Mucosa of stomach (tissue), 1 donor: ENCODE results near the gene ACAD8.

Experiments
- H3K27me3 ChIP-seq: one replicate; pipeline ENCODE4 v1.7.0; 2013; ENCODE audit warnings: mild to moderate bottlenecking, low read length; ENCODE audit not compliant: control insufficient read depth, insufficient read depth
- H3K36me3 ChIP-seq: one replicate; pipeline ENCODE4 v1.7.0; 2013; ENCODE audit warnings: low read length; ENCODE audit not compliant: control insufficient read depth, insufficient read depth
- H3K4me1 ChIP-seq: one replicate; pipeline ENCODE4 v1.7.0; 2013; ENCODE audit warnings: mild to moderate bottlenecking, low read length; ENCODE audit not compliant: control insufficient read depth, insufficient read depth
- H3K4me3 ChIP-seq: one replicate; pipeline ENCODE4 v1.7.0; 2013; ENCODE audit warnings: low read length
- H3K9ac ChIP-seq: one replicate; pipeline ENCODE4 v1.7.0; 2013; ENCODE audit warnings: mild to moderate bottlenecking, low read length, moderate library complexity
- H3K9me3 ChIP-seq: one replicate; pipeline ENCODE4 v1.7.0; 2013; ENCODE audit warnings: mild to moderate bottlenecking, low read length, moderate library complexity; ENCODE audit not compliant: control insufficient read depth
- donor health status: Pancreatic carcinoma.

ACAD8 gene

GRCh38 chr11:134253188-134253993, at the start of gene ACAD8, which contains the start of gene THYN1:
Gene ACAD8 (plus strand): TSS chr11:134253568. CDS start chr11:134253601, 33 bp downstream.
Gene THYN1 (minus strand): TSS chr11:134253352. CDS start chr11:134252882, 470 bp downstream.
- no peaks in the 10 kb centered on the region for H3K9me3 ChIP-seq
- H3K9ac ChIP-seq: peak within 1 kb of the TSS; percentile 81
- no peaks in the 10 kb centered on the region for H3K27me3 ChIP-seq
- H3K4me1 ChIP-seq: peaks cover 13% of the 10 kb centered on the region
- peak within 1 kb of the TSS; percentile 99 for H3K4me3 ChIP-seq
- H3K36me3 ChIP-seq: no peaks in the 10 kb centered on the region

- Histone ChIP-seq H3K4me1 (no peaks in the 10 kb centered on the region), H3K9me3 (no peaks in the 10 kb centered on the region), H3K27me3 (no peaks in the 10 kb centered on the region), H3K4me3 (no peak overlapping the region), H3K36me3 (no peaks in the 10 kb centered on the region), H3K9ac (no peak overlapping the region)
Measured at GRCh38 chr11:134205729-134206128, 47.6 kb upstream of the ACAD8 start.

DNA sequence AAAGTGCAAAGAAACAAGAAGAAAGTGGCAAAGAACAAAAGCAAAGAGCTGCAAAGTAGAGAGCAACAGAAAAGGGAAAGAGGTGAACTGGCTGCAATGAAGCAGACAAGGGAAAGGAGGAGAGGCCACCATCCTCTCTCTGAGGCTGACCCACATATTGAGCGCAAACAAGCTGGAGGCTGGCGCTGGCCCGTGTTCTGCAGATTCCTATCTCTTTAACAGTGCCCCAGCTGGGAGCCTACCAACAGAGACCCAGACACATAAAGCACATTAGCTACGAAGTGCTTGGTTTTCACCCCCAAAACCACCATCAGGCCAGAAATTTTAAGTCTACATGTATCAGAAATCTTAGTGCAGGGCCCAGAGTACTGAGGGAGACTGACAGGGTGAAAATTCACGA, 47.2 kb upstream of the ACAD8 start:
- H3K9me3 ChIP-seq: no peaks in the 10 kb centered on the region
- H3K4me1 ChIP-seq: no peaks in the 10 kb centered on the region
- H3K27me3 ChIP-seq: no peaks in the 10 kb centered on the region
- no peak overlapping the region for H3K9ac ChIP-seq
- H3K36me3 ChIP-seq: no peaks in the 10 kb centered on the region
- H3K4me3 ChIP-seq: no peak overlapping the region

DNA sequence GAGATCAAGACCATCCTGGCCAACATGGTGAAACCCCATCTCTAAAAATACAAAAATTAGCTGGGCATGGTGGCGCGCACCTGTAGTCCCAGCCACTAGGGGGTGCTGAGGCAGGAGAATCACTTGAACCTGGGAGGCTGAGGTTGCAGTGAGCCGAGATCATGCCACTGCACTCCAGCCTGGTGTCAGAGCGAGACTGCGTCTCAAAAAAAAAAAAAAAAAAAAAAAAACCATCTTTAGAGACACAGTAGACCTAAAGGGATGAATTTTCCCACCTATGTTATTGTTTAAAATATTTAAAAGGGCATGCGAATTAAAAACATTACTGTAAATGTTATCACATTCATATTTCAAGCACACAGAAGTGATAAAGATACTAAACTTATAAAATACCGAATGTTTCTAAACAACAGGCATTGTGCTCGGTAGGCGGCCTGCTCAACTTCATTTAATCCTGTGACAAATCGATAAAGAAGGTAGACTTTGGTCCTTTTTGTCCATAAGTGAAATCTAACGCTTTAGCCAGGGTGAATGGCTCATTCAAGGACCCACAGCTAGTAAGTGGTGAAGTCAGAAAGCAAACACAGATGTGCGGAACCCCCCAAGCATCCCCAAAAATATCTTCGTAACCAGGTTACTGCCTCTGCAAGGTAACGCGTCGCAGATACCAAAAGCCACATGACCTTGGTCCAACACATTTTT, 45.7 kb upstream of the ACAD8 start:
- Histone ChIP-seq H3K9ac (no peak overlapping the region), H3K4me1 (no peaks in the 10 kb centered on the region), H3K9me3 (no peaks in the 10 kb centered on the region), H3K36me3 (no peaks in the 10 kb centered on the region), H3K4me3 (no peak overlapping the region), H3K27me3 (no peaks in the 10 kb centered on the region)

DNA sequence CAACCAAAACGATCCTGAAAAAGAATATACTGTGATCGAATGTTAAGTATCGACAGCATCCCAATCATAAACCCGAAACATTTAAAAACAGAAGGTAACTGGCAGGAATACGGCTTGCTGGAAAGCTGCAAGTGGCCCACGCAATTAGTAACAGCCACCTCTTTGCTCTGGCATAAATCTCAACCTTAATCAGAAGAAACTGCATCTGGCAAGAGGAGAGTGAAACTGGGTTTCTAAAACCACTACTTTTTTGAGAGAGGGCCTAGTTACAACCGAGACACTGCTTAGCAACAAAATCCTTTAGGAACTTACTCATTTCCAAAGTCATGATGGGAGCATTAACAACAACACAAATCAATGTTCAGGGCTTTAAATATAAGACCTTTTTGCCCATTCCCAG, 37.5 kb upstream of the ACAD8 start:
- H3K4me1 ChIP-seq: no peaks in the 10 kb centered on the region
- H3K9ac ChIP-seq: no peak overlapping the region
- H3K9me3 ChIP-seq: no peaks in the 10 kb centered on the region
- H3K27me3 ChIP-seq: no peaks in the 10 kb centered on the region
- H3K36me3 ChIP-seq: no peaks in the 10 kb centered on the region
- H3K4me3 ChIP-seq: no peak overlapping the region

DNA sequence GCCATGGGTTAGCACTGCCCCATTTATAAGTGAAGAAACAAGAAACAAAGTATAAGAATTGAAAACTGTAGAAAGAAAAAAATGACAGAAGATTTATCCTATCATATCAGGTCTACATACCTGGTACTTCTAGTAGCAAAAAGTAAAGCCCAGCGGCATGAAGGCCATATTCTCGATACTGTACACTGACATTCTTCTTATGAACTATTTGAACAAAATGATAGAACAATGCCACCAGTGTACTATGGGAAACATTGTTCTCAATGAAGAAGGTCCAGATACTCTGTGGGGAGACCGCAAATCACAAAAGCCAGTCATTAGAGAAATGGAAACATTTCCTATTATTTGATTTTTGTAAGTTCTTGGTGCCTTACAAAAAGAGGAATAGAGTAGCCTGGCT, 36.6 kb upstream of the ACAD8 start:
- Histone ChIP-seq H3K36me3 (no peaks in the 10 kb centered on the region), H3K27me3 (no peaks in the 10 kb centered on the region), H3K9me3 (no peaks in the 10 kb centered on the region), H3K4me3 (no peak overlapping the region), H3K4me1 (no peaks in the 10 kb centered on the region), H3K9ac (no peak overlapping the region)

DNA sequence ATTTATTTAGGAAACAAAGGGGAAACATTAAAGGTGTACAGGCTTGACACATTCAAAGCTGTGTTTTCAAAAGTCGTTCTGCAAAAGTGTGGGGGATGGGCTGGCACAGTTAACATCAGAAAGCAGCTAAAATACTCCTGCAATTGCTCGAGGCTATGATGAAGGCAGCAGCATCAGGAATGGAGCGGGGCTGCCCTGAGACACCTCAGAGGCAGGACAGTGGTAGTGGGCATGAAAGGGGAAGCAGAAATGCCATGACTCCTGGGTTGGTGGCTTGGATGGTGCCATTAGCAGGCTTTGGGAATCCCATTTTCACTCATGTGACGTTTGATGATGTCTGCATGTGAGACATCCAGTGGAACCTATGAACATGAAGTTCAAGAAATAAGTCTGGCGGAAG, 30.2 kb upstream of the ACAD8 start:
- H3K4me3 ChIP-seq: peak overlapping the region; percentile 90
- no peaks in the 10 kb centered on the region for H3K9me3 ChIP-seq
- H3K9ac ChIP-seq: peak overlapping the region; percentile 78
- H3K27me3 ChIP-seq: no peaks in the 10 kb centered on the region
- peaks cover 6% of the 10 kb centered on the region for H3K4me1 ChIP-seq
- H3K36me3 ChIP-seq: no peaks in the 10 kb centered on the region

GRCh38 chr11:134223836-134224709, 29.3 kb upstream of the ACAD8 start, which contains the start of the genes NCAPD3 and VPS26B:
Gene NCAPD3 (minus strand): TSS chr11:134223967. CDS start chr11:134223926, 41 bp downstream.
Gene VPS26B (plus strand): TSS chr11:134224671. CDS start chr11:134225123, 452 bp downstream.
- peak within 1 kb of the TSS; percentile 78 for H3K9ac ChIP-seq
- peaks cover 6% of the 10 kb centered on the region for H3K4me1 ChIP-seq
- H3K9me3 ChIP-seq: no peaks in the 10 kb centered on the region
- H3K4me3 ChIP-seq: peak within 1 kb of the TSS; percentile 90
- H3K36me3 ChIP-seq: no peaks in the 10 kb centered on the region
- H3K27me3 ChIP-seq: no peaks in the 10 kb centered on the region

- Histone ChIP-seq H3K9me3 (no peaks in the 10 kb centered on the region), H3K4me3 (peak overlapping the region; percentile 77), H3K27me3 (no peaks in the 10 kb centered on the region), H3K4me1 (peaks cover 6% of the 10 kb centered on the region), H3K9ac (peak overlapping the region; percentile 78), H3K36me3 (no peaks in the 10 kb centered on the region)
Measured at GRCh38 chr11:134224710-134225664, 28.4 kb upstream of the ACAD8 start.

GRCh38 chr11:134226806-134227325, 26.5 kb upstream of the ACAD8 start:
- H3K4me1 ChIP-seq: peaks cover 6% of the 10 kb centered on the region
- no peaks in the 10 kb centered on the region for H3K27me3 ChIP-seq
- H3K36me3 ChIP-seq: no peaks in the 10 kb centered on the region
- no peak overlapping the region for H3K4me3 ChIP-seq
- H3K9ac ChIP-seq: no peak overlapping the region
- H3K9me3 ChIP-seq: no peaks in the 10 kb centered on the region

GRCh38 chr11:134228625-134229024, 24.7 kb upstream of the ACAD8 start:
- Histone ChIP-seq H3K9ac (no peak overlapping the region), H3K4me1 (peaks cover 5% of the 10 kb centered on the region), H3K36me3 (no peaks in the 10 kb centered on the region), H3K4me3 (no peak overlapping the region), H3K27me3 (no peaks in the 10 kb centered on the region), H3K9me3 (no peaks in the 10 kb centered on the region)
